H1 (cell line): ENCODE data around the gene NIPAL3. TPM values are rescaled to one million over a fixed set of nuclear protein-coding genes. Genes with fewer than 3 reads are reported as not detected.

Experiments used
- CTCF ChIA-PET: fragments of 300-600 bp; sonication (Branson Sonifier 250); formaldehyde crosslinking; loops from one replicate; lab custom pipeline; 2021; ENCODE audit not compliant: partially characterized antibody; lab: Charles Lee
- POLR2A ChIA-PET: fragments of 300-600 bp; sonication (Branson Sonifier 250); formaldehyde crosslinking; loops from one replicate; lab custom pipeline; 2021; ENCODE audit warnings: inconsistent platforms; ENCODE audit not compliant: partially characterized antibody; lab: Charles Lee
- DNase-seq, 2 experiments: peaks; one replicate each; pipeline versions ENCODE4 v3.0.0 to v3.0.0-alpha.2; 2010 to 2022; ENCODE audit warnings: low spot score in 2 of 2, low read depth in 1 of 2, mixed read lengths in 1 of 2
- FAIRE-seq: peaks from 2 replicates; lab custom pipeline; 2011; peaks lifted over from hg19 to GRCh38; lab: Jason Lieb, UNC
- H2AFZ ChIP-seq: 2 replicates; pipeline ENCODE4 v1.8.1; 2012; ENCODE audit warnings: low read length, inconsistent platforms
- H2AK5ac ChIP-seq: 2 replicates; pipeline ENCODE4 v1.6.1; 2013; ENCODE audit warnings: low read depth, low read length
- H2BK120ac ChIP-seq: replicated peaks from 2 replicates; pipeline ENCODE3; 2013; ENCODE audit warnings: low read depth, low read length, inconsistent platforms
- H2BK12ac ChIP-seq: 2 replicates; pipeline ENCODE4 v1.6.1; 2013; ENCODE audit warnings: low read depth, low read length
- H2BK15ac ChIP-seq: 2 replicates; pipeline ENCODE4 v1.6.1; 2013; ENCODE audit warnings: low read length
- H2BK20ac ChIP-seq: 2 replicates; pipeline ENCODE4 v1.6.1; 2013; ENCODE audit warnings: low read length
- H2BK5ac ChIP-seq: 2 replicates; pipeline ENCODE4 v1.6.1; 2013; ENCODE audit warnings: low read depth, low read length
- H3K14ac ChIP-seq: 2 replicates; pipeline ENCODE4 v1.6.1; 2013; ENCODE audit warnings: inconsistent platforms; ENCODE audit not compliant: insufficient read length
- H3K18ac ChIP-seq: 2 replicates; pipeline ENCODE4 v1.6.1; 2013; ENCODE audit warnings: low read length; ENCODE audit errors: extremely low read depth
- H3K23ac ChIP-seq: 2 replicates; pipeline ENCODE4 v1.6.1; 2013; ENCODE audit warnings: inconsistent platforms; ENCODE audit not compliant: insufficient read length
- H3K23me2 ChIP-seq: 2 replicates; pipeline ENCODE4 v1.6.1; 2013; ENCODE audit warnings: low read depth, low read length
- H3K27ac ChIP-seq: 2 replicates; pipeline ENCODE4 v1.6.1; 2011; ENCODE audit warnings: low read depth, low read length, inconsistent platforms
- H3K27me3 ChIP-seq, 4 experiments: replicated peaks in 1 of 4; 1 replicate in 1 of 4; 2 replicates in 3 of 4; pipeline versions ENCODE4 v1.6.1 to v1.8.1; 2011 to 2013; ENCODE audit warnings: low read length in 3 of 4, mild to moderate bottlenecking in 3 of 4, inconsistent platforms in 2 of 4, mixed read lengths in 2 of 4, moderate library complexity in 1 of 4; ENCODE audit not compliant: control insufficient read depth in 3 of 4, insufficient read depth in 3 of 4; ENCODE audit errors: extremely low read depth in 1 of 4
- H3K36me3 ChIP-seq, 4 experiments: 2 replicates each; pipeline versions ENCODE4 v1.6.1 to v1.8.1; 2011 to 2013; ENCODE audit warnings: mild to moderate bottlenecking in 4 of 4, low read length in 3 of 4, moderate library complexity in 2 of 4, control low read depth in 1 of 4, inconsistent platforms in 1 of 4; ENCODE audit not compliant: insufficient read depth in 4 of 4, control insufficient read depth in 2 of 4
- H3K4ac ChIP-seq: replicated peaks from 2 replicates; pipeline ENCODE3; 2013; ENCODE audit warnings: low read length, low read depth, mixed read lengths, inconsistent platforms; ENCODE audit not compliant: insufficient read length
- H3K4me1 ChIP-seq, 4 experiments: replicated peaks in 1 of 4; 1 replicate in 1 of 4; 2 replicates in 3 of 4; pipeline versions ENCODE4 v1.6.1 to v1.8.1; 2011 to 2013; ENCODE audit warnings: low read length in 3 of 4, inconsistent platforms in 2 of 4, mixed read lengths in 1 of 4; ENCODE audit not compliant: insufficient read depth in 4 of 4, control insufficient read depth in 3 of 4
- H3K4me2 ChIP-seq, 2 experiments: 2 replicates each; pipeline versions ENCODE4 v1.6.1 to v1.8.1; 2011 to 2013; ENCODE audit warnings: low read depth in 2 of 2, low read length in 2 of 2, control low read depth in 1 of 2, inconsistent platforms in 1 of 2, mild to moderate bottlenecking in 1 of 2; ENCODE audit not compliant: insufficient read depth in 1 of 2
- H3K4me3 ChIP-seq, 4 experiments: fragments of 200-600, 300-600 bp in 1 of 4; sonication (generic), shearing (Covaris generic), sonication (Bioruptor Twin) in 1 of 4; 2 replicates each; pipeline versions ENCODE4 v1.5.1 to v1.8.1; 2011 to 2016; ENCODE audit warnings: low read length in 4 of 4, low read depth in 3 of 4, control low read depth in 2 of 4, inconsistent platforms in 2 of 4, mild to moderate bottlenecking in 2 of 4, mixed read lengths in 1 of 4, moderate library complexity in 1 of 4; ENCODE audit not compliant: insufficient read depth in 2 of 4; ENCODE audit errors: extremely low read depth in 1 of 4
- H3K56ac ChIP-seq: replicated peaks from 2 replicates; pipeline ENCODE3; 2013; ENCODE audit warnings: low read depth, mild to moderate bottlenecking, mixed read lengths, low read length, inconsistent platforms; ENCODE audit not compliant: insufficient read length
- H3K79me1 ChIP-seq: 2 replicates; pipeline ENCODE4 v1.6.1; 2013; ENCODE audit warnings: low read depth, low read length, control low read depth
- H3K79me2 ChIP-seq, 2 experiments: 2 replicates each; pipeline versions ENCODE4 v1.6.1 to v1.8.1; 2012 to 2013; ENCODE audit warnings: low read length in 2 of 2, mild to moderate bottlenecking in 2 of 2, inconsistent platforms in 1 of 2; ENCODE audit not compliant: insufficient read depth in 2 of 2, control insufficient read depth in 1 of 2
- H3K9ac ChIP-seq, 4 experiments: replicated peaks in 1 of 4; 1 replicate in 1 of 4; 2 replicates in 3 of 4; pipeline versions ENCODE4 v1.6.1 to v1.8.1; 2011 to 2013; ENCODE audit warnings: low read depth in 3 of 4, low read length in 3 of 4, control low read depth in 2 of 4, mild to moderate bottlenecking in 2 of 4, moderate library complexity in 2 of 4, inconsistent platforms in 1 of 4; ENCODE audit errors: extremely low read depth in 1 of 4
- H3K9me3 ChIP-seq, 2 experiments: 2 replicates each; pipeline versions ENCODE4 v1.6.1 to v1.8.1; 2012 to 2013; ENCODE audit warnings: mild to moderate bottlenecking in 2 of 2, moderate library complexity in 2 of 2, control low read depth in 1 of 2, inconsistent platforms in 1 of 2, low read depth in 1 of 2, low read length in 1 of 2, mixed read lengths in 1 of 2; ENCODE audit not compliant: insufficient read depth in 2 of 2
- H4K20me1 ChIP-seq, 2 experiments: replicated peaks in 1 of 2; 2 replicates each; pipeline versions ENCODE3 to v1.8.1; 2011 to 2013; ENCODE audit warnings: inconsistent platforms in 2 of 2, low read length in 2 of 2, mild to moderate bottlenecking in 1 of 2; ENCODE audit not compliant: insufficient read depth in 2 of 2, control insufficient read depth in 1 of 2
- H4K5ac ChIP-seq: 2 replicates; pipeline ENCODE4 v1.6.1; 2013; ENCODE audit warnings: low read length, low read depth, mixed read lengths, inconsistent platforms; ENCODE audit not compliant: insufficient read length
- H4K8ac ChIP-seq: 2 replicates; pipeline ENCODE4 v1.8.0; 2013; ENCODE audit warnings: mild to moderate bottlenecking, moderate library complexity, low read length, inconsistent platforms; ENCODE audit not compliant: insufficient read depth; ENCODE audit errors: extremely low read depth
- H4K91ac ChIP-seq: replicated peaks from 2 replicates; pipeline ENCODE3; 2013; ENCODE audit warnings: low read length, mixed read lengths, inconsistent platforms; ENCODE audit not compliant: insufficient read length
- ASH2L ChIP-seq: fragments of 200-600, 300-600 bp; sonication (generic); IDR thresholded peaks from one replicate; pipeline ENCODE4 v1.7.1; 2017; ENCODE audit warnings: low read length
- BRCA1 ChIP-seq: IDR thresholded peaks from 2 replicates; pipeline ENCODE4 v1.6.1; 2012; ENCODE audit warnings: low read depth, low read length, improper control_type of control experiment
- CBX8 ChIP-seq: fragments of 300-800, 300-1000 bp; sonication (generic); IDR thresholded peaks from 2 replicates; pipeline ENCODE4 v1.7.1; 2016; ENCODE audit warnings: low read depth, low read length, borderline replicate concordance
- CREB1 ChIP-seq: IDR thresholded peaks from 2 replicates; pipeline ENCODE4 v1.6.1; 2012; ENCODE audit warnings: inconsistent platforms
- CTCF ChIP-seq, 3 experiments: IDR thresholded peaks; 1 replicate in 2 of 3; 2 replicates in 1 of 3; pipeline versions ENCODE4 v1.5.1 to v1.6.1; 2011; ENCODE audit warnings: low read length in 3 of 3, mild to moderate bottlenecking in 3 of 3, inconsistent platforms in 2 of 3, low read depth in 1 of 3, moderate library complexity in 1 of 3; ENCODE audit not compliant: insufficient read depth in 1 of 3; ENCODE audit errors: control extremely low read depth in 1 of 3
- GABPA ChIP-seq: IDR thresholded peaks from 2 replicates; pipeline ENCODE4 v1.6.1; 2011; ENCODE audit warnings: mild to moderate bottlenecking, low read length, moderate library complexity, borderline replicate concordance; ENCODE audit not compliant: insufficient read depth
- GTF2F1 ChIP-seq: IDR thresholded peaks from 2 replicates; pipeline ENCODE4 v1.6.1; 2012; ENCODE audit warnings: low read depth, low read length, improper control_type of control experiment, borderline replicate concordance
- KDM5A ChIP-seq: fragments of 200-600 bp; IDR thresholded peaks from 2 replicates; pipeline ENCODE4 v1.7.1; 2012; ENCODE audit warnings: mild to moderate bottlenecking, low read length, inconsistent platforms, mixed read lengths
- NRF1 ChIP-seq: IDR thresholded peaks from 2 replicates; pipeline ENCODE4 v1.6.1; 2011; ENCODE audit warnings: mild to moderate bottlenecking, low read depth, low read length, improper control_type of control experiment
- POU5F1 ChIP-seq: IDR thresholded peaks from 2 replicates; pipeline ENCODE4 v1.6.1; 2011; ENCODE audit warnings: low read depth, mild to moderate bottlenecking, low read length, moderate library complexity
- RXRA ChIP-seq: IDR thresholded peaks from 2 replicates; pipeline ENCODE4 v1.6.1; 2011; ENCODE audit warnings: low read depth, mild to moderate bottlenecking, low read length, moderate library complexity; ENCODE audit not compliant: insufficient read depth
- SP4 ChIP-seq: IDR thresholded peaks from 2 replicates; pipeline ENCODE4 v1.6.1; 2012; ENCODE audit warnings: low read length, inconsistent platforms
- TCF12 ChIP-seq: IDR thresholded peaks from 2 replicates; pipeline ENCODE4 v1.6.1; 2011; ENCODE audit warnings: low read depth, mild to moderate bottlenecking, low read length
- WGBS, 2 experiments: shearing (Covaris generic) in 1 of 2; methylation state at CpG; one replicate each; pipeline versions ENCODE4 v1.1.6 to v1.1.7; 2013 to 2015; ENCODE audit warnings: low lambda C conversion rate in 2 of 2, mixed read lengths in 2 of 2, inconsistent platforms in 1 of 2, low coverage in 1 of 2, missing lambda C conversion rate in 1 of 2; ENCODE audit not compliant: insufficient replicate concordance in 2 of 2, insufficient coverage in 1 of 2, insufficient read length in 1 of 2; ENCODE audit errors: extremely low coverage in 1 of 2, missing lambda C conversion rate in 1 of 2; 5-methylcytosine and 5-hydroxymethylcytosine counted together
- polyA plus RNA-seq, 7 experiments: library from polyadenylated mRNA; depleted of rRNA in 3 of 7; stranded (reverse) in 5 of 7; unstranded in 2 of 7; fragments of >200 nt in 5 of 7; fragments of 200-250 nt in 2 of 7; gene quantifications; 1 replicate in 5 of 7; 2 replicates in 1 of 7; 4 replicates in 1 of 7; pipeline versions ENCODE4 v1.2.1 to v1.2.3, GENCODE V29; 2011 to 2013; ENCODE audit warnings: missing spikeins in 2 of 7, mixed read lengths in 2 of 7
- total RNA-seq: library from RNA; stranded (reverse); fragmentation: NEBNext Ultra II Directional; extraction: Animal tissue kit (Norgen Biotek cat#: 25700); gene quantifications from 2 replicates; pipeline ENCODE4 v1.2.1, GENCODE V29; 2021

The NIPAL3 gene
- total and polyA plus RNA-seq, 2 of the 8 experiments (the other 6 are each of a cell fraction or from before 2014, with no cell fraction given) = 8.8 to 11.0 TPM

GRCh38 chr1:24508911-24509310, 93.3 kb downstream of the NIPAL3 start:
- Histone ChIP-seq H3K79me2 (no peaks in the 10 kb centered on the region; a peak in 2 of 4 replicates), H3K23ac (no peak overlapping the region), H4K8ac (no peak overlapping the region), H4K20me1 (no peaks in the 10 kb centered on the region), H2BK15ac (no peak overlapping the region), H3K56ac (no peak overlapping the region), H3K4me2 (no peak overlapping the region; a peak in 1 of 4 replicates), H2AK5ac (no peak overlapping the region), H3K4me3 (no peak overlapping the region), H2BK12ac (no peak overlapping the region), H3K36me3 (no peaks in the 10 kb centered on the region), H3K79me1 (peaks cover 2% of the 10 kb centered on the region; the same call in 1 of the 2 replicates), H4K91ac (no peak overlapping the region), H4K5ac (no peak overlapping the region), H3K4me1 (peaks cover 0 to 15% (median 8%) of the 10 kb centered on the region in 4 experiments; a peak in 5 of 7 replicates), H3K18ac (no peak overlapping the region), H3K4ac (no peak overlapping the region), H3K9ac (no peak overlapping the region), H2BK20ac (no peak overlapping the region), H3K23me2 (no peaks in the 10 kb centered on the region), H3K9me3 (no peaks in the 10 kb centered on the region), H3K14ac (no peak overlapping the region), H3K27me3 (no peaks in the 10 kb centered on the region), H2BK120ac (no peak overlapping the region), H3K27ac (no peak overlapping the region), H2BK5ac (no peak overlapping the region), H2AFZ (no peak overlapping the region)
- no peak for FAIRE-seq
- WGBS, 2 experiments = 96% methylated on average over 5 of the region's 5 CpGs; no CpG with 5 or more reads in 1 of the 2 experiments
- ChIA-PET CTCF (interaction anchor here (10.9 kb wide), 1 partner anchor 19 kb away, joined by 85 read pairs; no protein-coding TSS in a partner anchor), POLR2A (interaction anchor here (1.0 kb wide), 1 partner anchor 16 kb away, joined by 3 read pairs; no protein-coding TSS in a partner anchor)
- no peak for DNase-seq
- TF ChIP-seq RXRA (no peak), TCF12 (no peak), ASH2L (no peak), POU5F1 (no peak), KDM5A (no peak), SP4 (no peak), CREB1 (no peak), NRF1 (no peak), GABPA (no peak), CBX8 (no peak), BRCA1 (no peak), CTCF (IDR thresholded peaks at IDR 0.05; ENCODE audit: control extremely low read depth in 1 of 3, insufficient read depth in 1 of 3, low read depth in 1 of 3, low read length in 3 of 3) (no peak), GTF2F1 (no peak)
